ENCODE data around the gene PARP8. TPM values are rescaled to one million over a fixed set of nuclear protein-coding genes. Genes with fewer than 3 reads are reported as not detected.
"Not testable (repeated sequence)": the region's sequence is repeated elsewhere in the genome, so short reads cannot be mapped to it uniquely, and the experiment has no call there.

The PARP8 gene
- total RNA-seq, 1 donor from 2014 or later: 48.5 TPM

- DNase-seq (ENCODE audit: low spot score in 2 of 2); FAIRE-seq: not testable (repeated sequence)
Observed at GRCh38 chr5:50679554-50679953, 13.1 kb downstream of the PARP8 start.

- no peak for FAIRE-seq
Observed at GRCh38 chr5:50684721-50685120, 18.3 kb downstream of the PARP8 start.

GRCh38 chr5:50687548-50687947 lies 21.1 kb downstream of the PARP8 start:
- FAIRE-seq (no peak), DNase-seq (ENCODE audit: low spot score in 2 of 2) (no peak)

More at GRCh38 chr5:50684721-50685120, 18.3 kb downstream of the PARP8 start:
- no peak for DNase-seq (ENCODE audit: low spot score in 2 of 2)

GRCh38 chr5:50691399-50692016 lies 25.1 kb downstream of the PARP8 start:
- DNase-seq (ENCODE audit: low spot score in 2 of 2): no peak
- FAIRE-seq: no peak

DNA sequence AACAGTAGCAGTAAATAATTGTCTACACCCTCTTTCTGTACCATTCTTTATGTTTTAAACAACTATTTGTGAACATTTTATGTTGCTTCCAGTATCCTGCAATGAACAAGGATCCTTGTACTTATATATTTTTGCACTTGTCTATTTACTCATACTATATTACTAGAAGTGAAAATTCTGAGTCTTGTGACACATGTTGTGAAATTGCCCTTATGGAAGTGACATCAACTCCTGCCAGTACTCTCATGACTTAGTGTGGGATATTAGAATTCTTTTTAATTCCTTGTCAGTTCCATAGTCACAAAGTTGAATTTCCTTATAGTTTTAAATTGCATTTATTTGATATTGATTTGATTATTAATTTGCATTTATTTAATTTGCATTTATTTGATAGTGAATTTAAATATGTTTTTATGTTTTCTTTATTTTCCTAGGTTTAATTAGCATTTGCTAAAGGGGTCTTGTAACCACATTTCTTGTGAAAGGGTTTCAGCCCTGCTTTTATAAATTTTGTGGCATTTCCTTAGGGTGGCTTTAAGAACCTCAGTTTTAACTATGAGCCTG lies 27.7 kb downstream of the PARP8 start:
- FAIRE-seq: no peak

GRCh38 chr5:50694626-50695025 lies 28.2 kb downstream of the PARP8 start:
- not testable (repeated sequence) for DNase-seq (ENCODE audit: low spot score in 2 of 2); FAIRE-seq

More for the DNA sequence above, 27.7 kb downstream of the PARP8 start:
- DNase-seq (ENCODE audit: low spot score in 2 of 2): no peak

- no peak for FAIRE-seq
Observed at GRCh38 chr5:50697739-50698138, 31.3 kb downstream of the PARP8 start.

DNA sequence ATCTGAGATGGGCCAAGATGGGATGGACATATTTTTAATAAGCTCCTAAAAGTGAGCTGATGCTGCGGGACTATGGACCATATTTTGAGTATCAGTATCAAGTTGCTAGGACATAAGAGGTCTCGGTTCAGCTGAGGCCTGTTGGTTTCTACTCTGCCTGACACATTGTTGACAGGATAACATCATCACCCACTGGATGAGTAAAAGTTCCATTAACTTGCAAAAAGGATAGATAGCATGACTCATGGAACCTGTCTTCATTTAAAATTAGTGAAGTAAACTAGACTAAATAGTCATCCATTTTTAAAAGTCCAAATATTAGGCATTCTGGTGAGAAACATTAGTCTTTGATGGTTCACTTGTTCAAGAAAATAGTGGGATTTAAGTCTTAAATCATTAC lies 33.3 kb downstream of the PARP8 start:
- no peak for DNase-seq (ENCODE audit: low spot score in 2 of 2)
- no peak for FAIRE-seq

More at GRCh38 chr5:50697739-50698138, 31.3 kb downstream of the PARP8 start:
- DNase-seq (ENCODE audit: low spot score in 2 of 2): no peak

- FAIRE-seq: no peak
- DNase-seq (ENCODE audit: low spot score in 2 of 2): no peak
Observed at GRCh38 chr5:50700706-50701105, 34.3 kb downstream of the PARP8 start.

DNA sequence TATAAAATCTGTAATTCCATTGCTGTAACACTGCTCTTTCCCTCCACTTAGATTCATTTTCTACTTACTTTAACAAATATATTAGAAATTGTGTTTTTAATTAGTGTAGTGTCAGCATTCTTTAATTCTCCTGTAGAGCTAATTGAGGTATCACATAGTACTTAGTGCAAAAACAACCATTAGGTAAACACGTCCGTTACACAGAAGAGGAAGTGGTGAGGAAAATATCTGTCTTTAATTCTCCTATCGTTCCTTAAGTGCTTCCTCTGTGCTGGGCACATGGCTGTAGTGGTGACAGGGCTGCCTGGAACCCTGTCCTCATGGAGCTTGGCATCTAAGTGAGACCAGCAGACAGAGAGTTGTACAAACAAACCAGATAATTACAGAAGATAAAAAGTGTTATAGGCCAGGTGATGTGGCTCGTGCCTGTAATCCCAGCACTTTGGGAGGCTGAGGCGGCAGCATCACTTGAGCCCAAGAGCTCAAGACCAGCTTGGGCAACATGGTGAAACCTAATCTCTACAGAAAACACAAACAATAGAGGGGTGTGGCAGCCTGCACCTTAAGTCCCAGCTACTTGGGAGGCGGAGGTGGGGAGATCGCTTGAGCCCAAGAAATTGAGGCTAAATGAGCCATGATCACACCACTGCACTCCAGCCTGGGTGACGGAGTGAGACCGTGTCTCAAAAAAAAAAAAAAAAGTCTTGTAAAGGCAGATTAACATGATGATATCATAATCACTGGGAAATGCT lies 36.4 kb downstream of the PARP8 start:
- DNase-seq (ENCODE audit: low spot score in 2 of 2): no peak

DNA sequence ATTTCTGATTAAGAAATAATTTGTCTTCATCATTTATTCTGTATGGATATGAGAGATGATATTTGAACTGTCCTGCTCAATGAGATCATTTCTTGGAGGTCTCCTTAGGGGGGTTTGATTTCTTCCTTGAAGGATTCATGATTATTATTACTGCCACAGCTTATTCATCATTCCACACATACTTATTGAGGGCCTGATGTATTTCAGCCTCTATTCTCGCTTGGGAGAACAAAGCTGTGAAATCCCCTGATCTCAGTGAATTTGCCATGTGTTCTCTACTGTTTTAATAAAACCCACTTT lies 36.9 kb downstream of the PARP8 start:
- no peak for DNase-seq (ENCODE audit: low spot score in 2 of 2)
- no peak for FAIRE-seq

More for the DNA sequence above, 36.4 kb downstream of the PARP8 start:
- FAIRE-seq: no peak

- no peak for FAIRE-seq
- DNase-seq (ENCODE audit: low spot score in 2 of 2): no peak
Observed at GRCh38 chr5:50704730-50705129, 38.3 kb downstream of the PARP8 start.

DNA sequence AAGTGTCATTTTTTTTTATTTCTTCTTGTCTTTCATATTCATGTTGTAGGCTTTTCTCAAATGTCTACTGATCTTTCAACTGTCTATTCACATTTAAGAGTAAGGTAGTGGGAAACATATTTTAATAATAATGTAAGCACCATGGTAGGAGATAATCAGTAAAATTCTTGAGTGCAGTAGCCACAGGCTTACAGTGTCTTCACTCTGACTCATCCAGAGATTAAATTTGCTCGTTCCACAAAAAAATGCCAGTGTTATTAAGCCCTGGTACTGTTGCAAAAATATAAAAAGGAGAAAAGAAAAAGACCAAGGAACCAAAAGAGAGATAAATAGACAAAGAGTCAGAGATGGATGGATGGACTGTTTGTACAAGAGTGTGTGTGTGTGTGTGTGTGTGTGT lies 43.0 kb downstream of the PARP8 start:
- DNase-seq (ENCODE audit: low spot score in 2 of 2): no peak
- no peak for FAIRE-seq

GRCh38 chr5:50710838-50711237 lies 44.4 kb downstream of the PARP8 start:
- FAIRE-seq (no peak), DNase-seq (ENCODE audit: low spot score in 2 of 2) (no peak)

- FAIRE-seq (no peak), DNase-seq (ENCODE audit: low spot score in 2 of 2) (no peak)
Observed at GRCh38 chr5:50711280-50711679, 44.8 kb downstream of the PARP8 start.

DNA sequence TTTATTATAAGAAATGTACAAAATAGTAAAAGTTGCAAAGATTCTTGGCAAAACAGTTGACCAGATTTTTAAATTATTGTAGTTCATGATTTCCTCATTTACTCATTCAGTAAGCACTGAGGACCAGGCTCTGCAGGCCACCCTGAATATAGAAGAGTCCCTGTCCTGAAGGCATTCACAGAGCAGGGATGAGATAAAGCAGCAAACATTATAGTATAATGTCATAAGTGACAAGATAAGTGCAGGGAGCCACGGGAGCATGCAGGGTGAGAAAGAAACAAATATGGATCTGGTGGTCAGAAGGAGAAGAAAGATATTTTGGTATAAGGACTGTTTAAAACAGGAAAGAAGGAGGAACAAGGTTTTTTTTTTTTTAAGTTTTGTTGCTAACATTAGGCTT lies 46.0 kb downstream of the PARP8 start:
- FAIRE-seq: no peak

DNA sequence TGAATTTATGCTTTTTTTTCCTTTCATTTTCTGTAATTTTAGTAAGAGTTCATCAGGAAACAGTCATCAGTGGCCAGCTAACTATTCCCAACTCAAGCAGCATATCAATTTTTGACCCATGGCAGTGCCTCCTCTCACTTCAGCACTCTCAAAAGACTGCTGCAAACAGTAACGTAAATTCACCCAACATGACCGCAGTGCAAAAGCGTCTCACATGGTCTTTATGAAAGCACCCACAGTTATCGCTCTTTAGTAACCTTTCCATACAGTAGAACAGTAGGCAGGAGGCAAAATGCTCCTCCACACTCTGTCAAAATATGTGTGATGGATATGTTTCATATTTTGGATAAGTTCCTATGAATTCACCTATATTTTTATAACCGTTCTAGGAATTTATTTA lies 48.6 kb downstream of the PARP8 start:
- FAIRE-seq (no peak), DNase-seq (ENCODE audit: low spot score in 2 of 2) (no peak)

More for the DNA sequence above, 46.0 kb downstream of the PARP8 start:
- no peak for DNase-seq (ENCODE audit: low spot score in 2 of 2)

DNA sequence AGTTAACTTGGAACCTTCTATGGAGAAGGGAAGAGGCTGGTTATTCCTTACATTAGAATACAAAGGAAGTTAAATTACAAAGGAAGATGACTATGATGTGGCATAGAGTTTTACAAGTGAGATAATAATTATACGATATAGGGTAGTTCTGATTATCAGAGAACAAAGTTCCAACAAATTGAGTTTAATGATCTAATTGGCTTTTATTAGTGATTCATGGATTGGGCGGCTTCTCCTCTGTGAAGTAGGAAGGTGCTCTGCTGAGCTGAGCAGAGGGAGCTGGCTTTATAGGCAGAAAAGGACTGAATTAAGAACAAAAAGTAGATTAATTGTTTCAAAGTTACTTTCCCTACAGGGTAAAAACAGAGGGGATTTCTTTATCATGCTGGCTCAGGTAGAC lies 49.7 kb downstream of the PARP8 start:
- no peak for FAIRE-seq

GRCh38 chr5:50717651-50718050 lies 51.2 kb downstream of the PARP8 start:
- DNase-seq (ENCODE audit: low spot score in 2 of 2) (no peak), FAIRE-seq (no peak)

More for the DNA sequence above, 49.7 kb downstream of the PARP8 start:
- DNase-seq (ENCODE audit: low spot score in 2 of 2): no peak

GRCh38 chr5:50720061-50720710 lies 53.7 kb downstream of the PARP8 start:
- DNase-seq (ENCODE audit: low spot score in 2 of 2): no peak
- no peak for FAIRE-seq

- DNase-seq (ENCODE audit: low spot score in 2 of 2): no peak
- FAIRE-seq: no peak
Observed at GRCh38 chr5:50722223-50722622, 55.8 kb downstream of the PARP8 start.

Measured in frontal cortex (tissue), 4 donors.